Stimulated activated naive B cell treated with anti-CD40 and anti-IgM and Interleukin-4, amounts not matched to agents 10 μg/mL and 1 μg/mL and 100 μg/mL, for 72 hours (primary cell): Measurements from ENCODE around the gene PPIB.
A peak's percentile ranks its signal among the peaks of the same experiment; 100 is the strongest.

Experiments used
- ATAC-seq, 2 donors: fragments of 150-1000 bp; cut with Tn5 transposase; replicated peaks; 2 replicates each; pipeline ENCODE4 v1.10.0; 2021; ENCODE audit warnings: moderate library complexity in 1 of 2
- DNase-seq: peaks from one replicate; pipeline ENCODE4 v3.0.0; 2021
- H3K27ac Mint-ChIP-seq: one replicate; pipeline ENCODE4 v1.8.0; 2022; ENCODE audit warnings: mild to moderate bottlenecking, mixed read lengths
- H3K27me3 Mint-ChIP-seq, 2 donors: one replicate each; pipeline ENCODE4 v1.8.0; 2022; ENCODE audit warnings: mixed read lengths in 2 of 2
- H3K36me3 Mint-ChIP-seq, 2 donors: one replicate each; pipeline ENCODE4 v1.8.0; 2022; ENCODE audit warnings: mixed read lengths in 2 of 2, mild to moderate bottlenecking in 1 of 2
- H3K4me1 Mint-ChIP-seq, 2 donors: one replicate each; pipeline ENCODE4 v1.8.0; 2022; ENCODE audit warnings: mixed read lengths in 2 of 2, mild to moderate bottlenecking in 1 of 2
- H3K4me3 Mint-ChIP-seq, 2 donors: one replicate each; pipeline ENCODE4 v1.8.0; 2022; ENCODE audit warnings: mild to moderate bottlenecking in 2 of 2, mixed read lengths in 2 of 2, moderate library complexity in 1 of 2
- H3K9me3 Mint-ChIP-seq, 2 donors: one replicate each; pipeline ENCODE4 v1.8.0; 2022; ENCODE audit warnings: mixed read lengths in 2 of 2, mild to moderate bottlenecking in 1 of 2

PPIB gene

DNA sequence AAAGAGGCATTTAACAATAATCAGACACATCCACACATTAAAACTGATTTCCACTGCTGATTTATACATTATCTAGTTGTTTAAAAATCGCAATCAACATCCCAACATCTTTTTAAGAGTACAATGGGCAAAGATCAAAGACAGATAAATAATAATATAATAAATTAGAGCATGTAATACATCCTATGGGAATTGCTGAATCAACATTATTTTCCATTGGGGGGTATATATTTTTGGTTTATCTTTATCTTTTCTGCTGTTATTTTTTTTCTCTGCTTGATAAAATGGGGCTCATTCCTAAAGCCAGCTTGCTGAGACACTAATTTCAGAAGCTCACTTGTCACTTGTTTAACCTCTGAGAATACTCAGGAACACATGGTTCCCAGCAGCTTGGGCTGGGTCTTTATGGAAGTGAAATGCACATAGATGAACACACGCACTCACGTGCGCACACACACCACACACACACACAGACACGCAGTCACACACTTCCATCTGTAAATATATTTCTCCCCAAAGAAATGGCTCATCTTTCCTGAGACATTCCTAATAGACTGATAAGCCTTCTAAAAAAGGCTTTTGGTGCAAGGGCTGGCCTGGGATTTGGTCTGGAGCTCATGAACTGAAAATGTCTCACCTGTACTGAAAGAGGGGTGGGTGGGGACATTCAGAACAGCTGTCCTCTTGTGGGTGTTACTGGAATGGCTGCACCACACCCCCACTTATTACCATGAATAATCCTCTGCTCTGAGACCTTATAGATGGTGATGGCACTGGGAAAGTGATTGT is 3.5 kb upstream of the PPIB start:
- ATAC-seq = no peak
- Mint-ChIP-seq H3K4me3 (no peak overlapping the region), H3K36me3 (peaks cover 17 to 31% of the 10 kb centered on the region in 2 donors), H3K9me3 (no peaks in the 10 kb centered on the region), H3K27me3 (no peaks in the 10 kb centered on the region), H3K27ac (peak overlapping the region; percentile 9), H3K4me1 (peaks cover 21 to 31% of the 10 kb centered on the region in 2 donors)
- DNase-seq = no peak

DNA sequence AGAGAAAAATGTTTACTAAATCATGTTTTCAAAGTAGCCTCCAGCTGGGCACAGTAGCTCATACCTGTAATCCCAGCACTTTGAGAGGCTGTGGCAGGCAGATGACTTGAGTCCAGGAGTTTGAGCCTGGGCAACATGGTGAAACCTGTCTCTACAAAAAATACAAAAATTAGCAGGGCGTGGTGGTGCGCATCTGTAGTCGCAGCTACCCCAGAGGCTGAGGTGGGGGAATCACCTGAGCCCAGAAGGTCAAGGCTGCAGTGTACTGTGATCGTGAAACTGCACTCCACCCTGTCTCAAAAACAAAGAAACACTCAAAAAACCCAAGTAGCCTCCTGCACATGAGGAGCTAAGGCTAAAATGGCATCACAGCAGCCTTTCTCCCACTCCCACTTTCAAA is 1.6 kb upstream of the PPIB start:
- Mint-ChIP-seq H3K27ac (peak overlapping the region; percentile 95), H3K9me3 (no peaks in the 10 kb centered on the region), H3K36me3 (peaks cover 17 to 28% of the 10 kb centered on the region in 2 donors), H3K27me3 (no peaks in the 10 kb centered on the region), H3K4me3 (peak overlapping the region; percentile 73 to 77), H3K4me1 (peaks cover 27 to 41% of the 10 kb centered on the region in 2 donors)
- ATAC-seq (no peak), DNase-seq (no peak)

DNA sequence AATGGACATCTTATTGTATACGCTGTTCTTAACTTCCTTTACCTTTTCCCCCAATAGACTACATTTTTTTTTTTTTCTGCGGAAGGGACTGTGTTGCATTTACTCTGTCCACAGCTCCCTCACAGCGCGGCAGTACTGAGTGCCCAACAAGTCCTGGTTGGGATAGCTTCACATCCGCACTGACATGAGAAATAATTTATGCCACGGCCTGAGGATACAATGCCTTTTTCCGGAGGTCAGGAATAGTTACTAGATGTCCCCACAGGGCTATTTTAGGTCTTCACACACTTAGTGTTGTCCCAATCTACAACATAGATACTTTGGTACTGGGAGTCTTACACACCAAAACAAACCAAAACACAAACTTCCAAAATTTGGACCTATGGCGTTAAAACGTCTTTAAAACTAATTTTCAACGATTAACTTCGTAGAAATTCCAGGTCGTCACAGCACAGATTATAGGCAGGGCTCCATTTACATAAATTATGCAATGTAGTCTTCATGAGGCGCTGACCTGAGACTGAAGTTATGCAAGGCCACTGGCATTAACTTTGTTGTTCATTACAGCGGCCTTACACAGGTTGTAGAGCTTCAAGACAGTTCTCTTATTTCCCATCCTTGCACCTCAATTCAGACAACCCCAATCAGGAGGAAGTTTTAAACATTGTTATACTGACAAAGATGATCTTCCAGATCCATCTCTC is 989 bp upstream of the PPIB start:
- peaks cover 20 to 30% of the 10 kb centered on the region in 2 donors for H3K36me3 Mint-ChIP-seq
- DNase-seq (no peak), ATAC-seq (peak; percentile 8 to 9)
- H3K4me3 Mint-ChIP-seq = peak overlapping the region; percentile 85 to 89
- H3K4me1 Mint-ChIP-seq = peaks cover 29 to 47% of the 10 kb centered on the region in 2 donors
- no peaks in the 10 kb centered on the region for H3K27me3 Mint-ChIP-seq
- H3K27ac Mint-ChIP-seq = peak overlapping the region; percentile 95
- H3K9me3 Mint-ChIP-seq = no peaks in the 10 kb centered on the region

DNA sequence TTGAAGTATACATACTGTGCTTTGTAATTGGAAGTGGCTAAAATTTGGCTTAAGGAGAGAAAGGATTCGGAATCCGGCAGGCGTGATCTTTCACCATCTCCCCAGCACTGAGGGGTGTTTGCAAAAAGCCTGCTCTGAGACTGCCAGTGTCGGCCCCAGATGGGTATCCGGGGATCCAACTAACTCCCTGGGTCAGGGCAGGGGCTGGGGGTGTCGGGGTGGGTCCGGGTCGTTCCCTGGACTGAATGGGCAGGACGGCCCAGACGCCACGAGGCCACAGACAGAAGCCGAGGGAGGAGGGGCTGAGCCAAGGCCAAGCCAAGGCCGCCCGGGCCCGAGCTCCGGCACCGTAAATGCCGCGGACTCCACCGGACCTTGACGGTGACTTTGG is 349 bp downstream of the PPIB start:
- Mint-ChIP-seq H3K36me3 (peaks cover 28 to 40% of the 10 kb centered on the region in 2 donors), H3K27me3 (no peaks in the 10 kb centered on the region), H3K4me3 (peak overlapping the region; percentile 89 to 92), H3K9me3 (no peaks in the 10 kb centered on the region), H3K4me1 (peaks cover 38 to 58% of the 10 kb centered on the region in 2 donors), H3K27ac (peak overlapping the region; percentile 98)
- DNase-seq (no peak), ATAC-seq (peak; percentile 35 to 37)

DNA sequence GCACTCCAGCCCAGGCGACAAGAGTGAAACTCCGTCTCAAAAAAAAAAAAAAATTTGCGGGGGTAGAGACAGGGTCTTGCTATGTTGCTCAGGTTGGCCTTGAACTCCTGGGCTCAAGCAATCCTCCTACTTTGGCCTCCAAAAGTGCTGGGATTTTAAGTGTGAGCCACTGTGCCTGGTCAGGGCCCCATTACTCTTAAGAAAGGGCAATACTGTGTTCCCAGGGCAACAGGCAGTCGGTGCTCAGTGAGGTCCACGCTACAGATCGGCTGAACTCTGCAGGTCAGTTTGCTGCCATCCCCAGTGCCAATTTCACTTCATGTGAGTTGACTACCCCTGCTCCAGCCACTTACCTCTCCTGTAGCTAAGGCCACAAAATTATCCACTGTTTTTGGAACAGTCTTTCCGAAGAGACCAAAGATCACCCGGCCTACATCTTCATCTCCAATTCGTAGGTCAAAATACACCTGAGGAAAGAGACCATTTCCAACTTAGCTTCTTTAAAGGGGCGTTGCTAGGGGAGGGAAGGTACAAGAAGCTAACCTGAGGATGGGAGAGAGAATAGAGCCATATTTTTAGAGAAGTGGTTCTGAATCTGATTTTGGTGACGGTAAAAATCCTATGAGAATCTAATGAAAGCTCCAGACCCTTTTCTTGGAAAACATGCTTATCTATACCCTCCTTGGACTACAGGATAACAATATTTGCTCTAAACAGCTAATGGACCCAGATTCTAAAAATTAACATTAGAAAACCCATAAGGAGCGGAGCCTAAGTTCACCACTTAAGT is 939 bp downstream of the PPIB start:
- Mint-ChIP-seq H3K27ac (peak overlapping the region; percentile 98), H3K4me3 (peak overlapping the region; percentile 89 to 92), H3K9me3 (no peaks in the 10 kb centered on the region), H3K27me3 (no peaks in the 10 kb centered on the region), H3K36me3 (peaks cover 28 to 43% of the 10 kb centered on the region in 2 donors), H3K4me1 (peaks cover 42 to 64% of the 10 kb centered on the region in 2 donors)
- ATAC-seq (no peak), DNase-seq (no peak)

DNA sequence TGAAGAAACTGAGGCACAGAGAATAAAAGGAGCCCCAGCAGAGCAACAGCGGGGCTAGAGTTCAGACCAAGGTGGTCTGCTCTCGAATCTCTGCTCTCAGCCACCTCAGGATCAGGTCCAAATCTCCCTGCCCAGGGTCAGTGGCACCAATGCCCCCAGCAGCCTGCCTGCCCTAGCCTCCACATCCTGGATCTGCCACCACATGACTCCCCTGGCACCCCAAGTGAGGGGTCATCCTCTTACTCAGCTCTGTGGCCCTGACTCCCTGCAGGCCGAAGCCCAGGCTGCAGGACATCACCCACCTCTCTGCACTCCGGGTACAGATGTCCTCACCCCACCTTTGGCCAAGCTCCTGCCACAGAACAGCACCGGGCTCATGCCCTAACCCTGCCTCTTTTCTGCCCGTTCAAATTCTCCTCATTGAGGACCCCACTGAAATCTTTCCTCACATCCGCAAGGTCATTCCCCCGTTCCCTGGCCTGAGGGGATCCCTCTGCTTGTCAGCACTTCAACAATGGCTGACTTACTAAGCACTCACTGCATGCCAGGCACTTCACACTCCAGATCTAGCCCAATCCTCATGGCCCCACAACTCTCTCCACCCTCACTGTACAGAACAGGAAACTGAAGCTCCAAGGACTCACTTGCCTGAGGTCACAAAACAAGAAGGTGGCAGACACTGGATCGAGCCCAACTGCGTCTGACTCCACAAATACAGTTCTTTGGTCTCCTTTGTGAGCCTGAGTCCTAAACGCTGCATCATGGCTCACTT is 4.3 kb downstream of the PPIB start:
- peaks cover 38 to 57% of the 10 kb centered on the region in 2 donors for H3K36me3 Mint-ChIP-seq
- peak overlapping the region in 1 of 2 donors; percentile 26 for H3K4me3 Mint-ChIP-seq
- no peaks in the 10 kb centered on the region for H3K27me3 Mint-ChIP-seq
- H3K27ac Mint-ChIP-seq = peak overlapping the region; percentile 81
- ATAC-seq (no peak), DNase-seq (no peak)
- H3K4me1 Mint-ChIP-seq = peaks cover 45 to 69% of the 10 kb centered on the region in 2 donors
- H3K9me3 Mint-ChIP-seq = no peaks in the 10 kb centered on the region

DNA sequence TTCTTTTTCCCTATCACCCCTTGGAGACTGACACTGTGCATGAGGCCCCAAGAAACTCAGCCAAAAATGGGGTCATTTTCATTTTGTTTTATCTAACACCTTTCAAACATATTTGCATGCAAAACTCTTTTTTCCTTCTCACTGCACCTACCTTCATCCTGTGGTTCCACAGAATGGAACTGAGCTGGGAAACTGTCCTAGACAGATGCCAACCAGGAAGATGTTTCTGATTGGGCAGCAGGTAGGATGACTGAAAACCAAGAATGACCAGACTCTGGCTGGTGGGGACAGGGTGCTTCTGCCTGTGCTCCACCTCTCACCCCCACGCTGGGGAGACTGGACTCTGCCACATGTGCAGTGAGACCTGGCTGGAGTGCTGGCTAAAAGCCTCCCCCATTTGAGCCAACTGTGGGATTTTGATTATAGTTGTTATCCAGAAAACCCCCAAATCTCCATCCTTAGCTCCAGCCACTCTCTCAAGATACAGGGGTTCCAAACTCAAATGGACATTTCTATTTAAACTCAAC is 5.2 kb downstream of the PPIB start:
- DNase-seq = no peak
- Mint-ChIP-seq H3K36me3 (peaks cover 39 to 60% of the 10 kb centered on the region in 2 donors), H3K27me3 (no peaks in the 10 kb centered on the region), H3K4me1 (peaks cover 50 to 74% of the 10 kb centered on the region in 2 donors), H3K27ac (peak overlapping the region; percentile 43), H3K9me3 (no peaks in the 10 kb centered on the region), H3K4me3 (peak overlapping the region in 1 of 2 donors; percentile 5)
- no peak for ATAC-seq

DNA sequence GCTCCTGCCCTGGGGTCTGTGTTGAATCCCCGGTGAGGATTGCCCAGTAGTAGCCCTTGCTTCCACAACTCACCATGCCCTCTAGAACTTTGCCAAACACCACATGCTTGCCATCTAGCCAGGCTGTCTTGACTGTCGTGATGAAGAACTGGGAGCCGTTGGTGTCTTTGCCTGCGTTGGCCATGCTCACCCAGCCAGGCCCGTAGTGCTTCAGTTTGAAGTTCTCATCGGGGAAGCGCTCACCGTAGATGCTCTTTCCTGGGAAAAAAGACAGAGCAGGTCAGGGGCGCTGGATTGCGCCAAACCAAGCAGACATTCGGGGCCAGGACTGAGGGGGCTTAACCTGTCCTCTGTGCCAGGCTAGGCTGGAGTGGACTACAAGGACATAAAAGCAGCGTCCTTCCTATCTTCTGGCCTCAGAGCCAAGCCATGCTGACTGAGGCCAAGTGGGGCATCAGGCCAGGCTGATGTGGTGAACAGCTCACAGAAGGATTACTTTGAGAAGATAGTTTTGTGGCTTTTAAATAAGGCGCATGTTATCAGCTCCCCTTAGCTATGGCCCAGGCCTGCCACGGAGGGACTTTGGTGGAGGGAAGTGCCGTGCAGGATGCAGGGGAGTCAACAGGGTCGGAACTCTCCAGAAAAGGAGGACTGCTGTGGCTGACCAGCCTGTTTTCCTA is 6.0 kb downstream of the PPIB start:
- ATAC-seq = no peak
- H3K36me3 Mint-ChIP-seq = peaks cover 38 to 55% of the 10 kb centered on the region in 2 donors
- H3K27ac Mint-ChIP-seq = peak overlapping the region; percentile 72
- no peaks in the 10 kb centered on the region for H3K27me3 Mint-ChIP-seq
- H3K4me1 Mint-ChIP-seq = peaks cover 48 to 73% of the 10 kb centered on the region in 2 donors
- peak overlapping the region in 1 of 2 donors; percentile 7 for H3K4me3 Mint-ChIP-seq
- no peaks in the 10 kb centered on the region for H3K9me3 Mint-ChIP-seq
- DNase-seq = no peak

DNA sequence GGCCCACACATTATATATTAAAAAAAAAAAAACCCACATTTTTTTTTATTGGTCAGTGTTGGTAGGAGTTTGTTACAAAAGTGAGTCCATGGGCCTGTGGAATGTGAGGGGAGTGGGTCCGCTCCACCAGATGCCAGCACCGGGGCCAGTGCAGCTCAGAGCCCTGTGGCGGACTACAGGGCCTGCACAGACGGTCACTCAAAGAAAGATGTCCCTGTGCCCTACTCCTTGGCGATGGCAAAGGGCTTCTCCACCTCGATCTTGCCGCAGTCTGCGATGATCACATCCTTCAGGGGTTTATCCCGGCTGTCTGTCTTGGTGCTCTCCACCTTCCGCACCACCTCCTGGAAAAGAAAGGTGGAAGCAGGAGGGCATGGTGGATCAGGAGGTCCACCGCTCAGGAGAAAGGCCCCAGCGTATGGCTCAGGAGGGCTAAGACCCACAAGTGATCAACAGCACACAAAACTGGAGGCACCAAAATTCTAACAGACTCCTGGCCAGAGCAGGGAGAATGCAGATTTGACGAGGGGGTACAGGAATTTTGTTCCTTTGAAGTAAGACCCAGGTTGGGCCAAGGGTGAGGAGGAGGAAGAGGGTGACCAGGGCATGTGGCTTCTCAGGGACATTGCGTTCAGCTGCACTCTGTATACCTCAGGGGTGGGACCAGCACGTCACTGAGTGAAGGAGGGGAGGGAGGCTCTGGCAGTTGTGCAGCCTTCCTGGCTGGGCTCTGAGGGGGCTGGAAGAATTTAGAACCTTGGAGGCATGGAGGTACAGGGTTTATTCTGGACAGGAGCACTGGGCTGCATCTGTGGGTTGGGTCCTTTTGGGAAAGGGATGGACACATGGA is 6.8 kb downstream of the PPIB start:
- H3K4me3 Mint-ChIP-seq = peak overlapping the region in 1 of 2 donors; percentile 43
- peak overlapping the region; percentile 72 for H3K27ac Mint-ChIP-seq
- ATAC-seq (no peak), DNase-seq (no peak)
- H3K27me3 Mint-ChIP-seq = no peaks in the 10 kb centered on the region
- peaks cover 37 to 52% of the 10 kb centered on the region in 2 donors for H3K36me3 Mint-ChIP-seq
- H3K9me3 Mint-ChIP-seq = no peaks in the 10 kb centered on the region
- peaks cover 48 to 70% of the 10 kb centered on the region in 2 donors for H3K4me1 Mint-ChIP-seq

DNA sequence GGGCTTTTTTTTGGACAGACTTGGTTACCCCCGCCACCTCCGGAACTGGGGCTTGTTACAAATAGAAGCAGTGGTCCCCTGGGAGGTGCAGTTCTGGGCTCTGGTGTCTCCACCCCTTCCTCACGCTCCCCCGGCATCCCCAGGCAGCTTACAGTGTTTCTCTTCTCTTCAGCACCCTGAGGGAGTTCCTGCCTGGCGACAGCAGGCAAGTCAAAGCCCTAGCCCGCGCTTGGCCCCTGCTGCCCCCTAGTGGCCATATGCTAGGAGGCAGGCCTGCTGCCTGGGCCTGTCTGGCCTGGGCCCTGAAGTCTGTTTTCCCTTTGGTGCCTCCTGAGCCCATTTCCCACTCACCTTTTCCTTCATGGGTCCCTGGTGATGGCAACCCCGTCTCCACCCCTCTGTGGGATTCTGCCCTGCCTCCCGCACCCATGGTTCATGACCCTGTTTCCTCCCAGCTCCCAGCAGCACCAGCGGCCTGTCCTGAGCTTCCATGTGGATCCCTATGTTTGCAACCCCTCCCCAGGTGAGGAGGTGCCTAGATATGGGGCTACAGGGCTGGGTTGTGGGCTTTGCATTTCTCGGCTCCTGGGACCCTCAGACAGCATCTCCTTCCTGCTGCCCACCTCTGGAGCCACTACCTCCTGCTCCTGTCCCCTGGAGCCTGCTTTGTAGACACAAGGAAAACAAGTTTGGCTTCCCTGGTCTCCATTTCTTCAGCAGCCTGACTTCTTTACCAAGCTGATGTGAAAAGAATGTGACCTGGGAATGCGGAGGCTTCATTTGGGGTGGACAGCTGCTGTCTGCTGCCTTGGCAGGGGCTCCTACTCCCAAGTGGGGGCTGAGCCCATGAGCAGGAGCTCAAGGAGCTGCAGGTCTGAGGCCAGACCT is 9.1 kb downstream of the PPIB start:
- Mint-ChIP-seq H3K27ac (peak overlapping the region; percentile 94), H3K4me3 (peak overlapping the region; percentile 90), H3K36me3 (peaks cover 23 to 39% of the 10 kb centered on the region in 2 donors), H3K9me3 (no peaks in the 10 kb centered on the region), H3K27me3 (no peaks in the 10 kb centered on the region), H3K4me1 (peaks cover 53 to 73% of the 10 kb centered on the region in 2 donors)
- DNase-seq (peak; percentile 96), ATAC-seq (peak; percentile 83 to 84)

DNA sequence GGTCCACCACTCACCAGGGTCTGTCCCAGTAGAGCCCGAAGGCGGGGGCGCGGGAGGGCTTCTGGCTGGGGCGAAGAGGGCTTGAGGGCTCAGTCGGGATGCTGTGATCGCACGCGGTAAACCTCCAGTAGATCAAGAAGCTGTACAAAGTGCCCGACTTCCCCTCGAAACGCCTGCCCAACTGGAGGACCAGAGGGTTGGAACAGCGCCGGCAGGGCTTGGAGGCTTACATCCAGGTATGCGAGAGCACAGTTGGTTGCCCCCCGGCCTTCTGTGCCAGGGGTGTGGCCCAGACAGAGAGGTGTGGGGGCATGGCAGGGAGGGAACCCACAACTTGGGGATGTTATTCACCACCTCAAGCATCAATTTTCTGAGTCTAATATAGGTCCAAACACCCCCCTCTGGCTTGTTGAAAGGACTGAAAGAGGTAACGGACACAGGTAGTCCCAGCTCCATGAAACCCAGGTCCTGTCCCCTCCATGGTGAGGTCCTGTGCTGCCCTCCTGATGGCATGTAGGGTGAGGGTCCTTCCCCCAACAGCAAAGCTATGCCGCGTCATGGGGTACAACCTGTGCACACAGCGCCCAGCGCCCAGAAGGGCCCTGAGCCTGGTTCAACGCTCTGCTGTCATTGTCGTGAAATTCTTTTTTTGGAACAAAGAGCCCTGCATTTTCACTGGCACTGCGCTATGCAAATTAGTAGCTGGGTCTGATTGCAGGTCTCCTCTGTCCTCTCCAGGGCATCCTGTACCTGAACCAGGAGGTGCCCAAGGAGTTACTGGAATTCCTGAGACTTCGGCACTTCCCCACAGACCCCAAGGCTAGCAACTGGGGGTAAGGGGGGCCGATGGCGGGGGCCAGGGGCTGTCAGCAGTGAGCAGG is 10.1 kb downstream of the PPIB start:
- H3K9me3 Mint-ChIP-seq = no peaks in the 10 kb centered on the region
- H3K4me1 Mint-ChIP-seq = peaks cover 45 to 63% of the 10 kb centered on the region in 2 donors
- peak overlapping the region; percentile 90 for H3K4me3 Mint-ChIP-seq
- peak overlapping the region; percentile 94 for H3K27ac Mint-ChIP-seq
- DNase-seq (peak; percentile 34), ATAC-seq (peak; percentile 45)
- H3K36me3 Mint-ChIP-seq = peaks cover 15 to 29% of the 10 kb centered on the region in 2 donors
- no peaks in the 10 kb centered on the region for H3K27me3 Mint-ChIP-seq
